ENCODE measurements around the gene SNRPF. TPM values are rescaled to one million over a fixed set of nuclear protein-coding genes. Genes with fewer than 3 reads are reported as not detected.
A peak's percentile ranks its signal among the peaks of the same experiment; 100 is the strongest.

The SNRPF gene
- total RNA-seq, 1 donor: 15.0 TPM

GRCh38 chr12:95859344-95859816, 628 bp downstream of the SNRPF start:
- no peak for DNase-seq (ENCODE audit: low read depth)
- H3K4me3 ChIP-seq (ENCODE audit: low read depth, low read length): peak overlapping the region; percentile 83
- no peak for TF ChIP-seq CTCF (IDR thresholded peaks at IDR 0.05; ENCODE audit: insufficient read depth, low read length)

GRCh38 chr12:95859947-95860850, 1.4 kb downstream of the SNRPF start:
- H3K4me3 ChIP-seq (ENCODE audit: low read depth, low read length): peak overlapping the region; percentile 83
- no peak for TF ChIP-seq CTCF (IDR thresholded peaks at IDR 0.05; ENCODE audit: insufficient read depth, low read length)
- DNase-seq (ENCODE audit: low read depth): no peak

GRCh38 chr12:95862038-95862437, 3.3 kb downstream of the SNRPF start:
- TF ChIP-seq CTCF (IDR thresholded peaks at IDR 0.05; ENCODE audit: insufficient read depth, low read length): no peak
- no peak overlapping the region for H3K4me3 ChIP-seq (ENCODE audit: low read depth, low read length)
- no peak for DNase-seq (ENCODE audit: low read depth)

- TF ChIP-seq CTCF (IDR thresholded peaks at IDR 0.05; ENCODE audit: insufficient read depth, low read length): no peak
- H3K4me3 ChIP-seq (ENCODE audit: low read depth, low read length): no peak overlapping the region
- no peak for DNase-seq (ENCODE audit: low read depth)
These were observed 4.6 kb downstream of the SNRPF start for GRCh38 chr12:95863337-95863736.

- no peak for TF ChIP-seq CTCF (IDR thresholded peaks at IDR 0.05; ENCODE audit: insufficient read depth, low read length)
- no peak overlapping the region for H3K4me3 ChIP-seq (ENCODE audit: low read depth, low read length)
- DNase-seq (ENCODE audit: low read depth): no peak
These were observed 12.1 kb downstream of the SNRPF start for GRCh38 chr12:95870897-95871296.

GRCh38 chr12:95874452-95874851, 15.7 kb downstream of the SNRPF start:
- TF ChIP-seq CTCF (IDR thresholded peaks at IDR 0.05; ENCODE audit: insufficient read depth, low read length): no peak
- no peak overlapping the region for H3K4me3 ChIP-seq (ENCODE audit: low read depth, low read length)
- DNase-seq (ENCODE audit: low read depth): no peak
